DMS114 treated with DMSO at 0.1 percent for 48 hours (cell line): Measurements from ENCODE around the gene RFC4.
"Not testable (repeated sequence)": the region's sequence is repeated elsewhere in the genome, so short reads cannot be mapped to it uniquely, and the experiment has no call there.

Experiments
- DNase-seq: peaks from one replicate; lab custom pipeline; 2025; ENCODE audit not compliant: unreplicated experiment; lab: John Stamatoyannopoulos, UW

RFC4 gene

DNA sequence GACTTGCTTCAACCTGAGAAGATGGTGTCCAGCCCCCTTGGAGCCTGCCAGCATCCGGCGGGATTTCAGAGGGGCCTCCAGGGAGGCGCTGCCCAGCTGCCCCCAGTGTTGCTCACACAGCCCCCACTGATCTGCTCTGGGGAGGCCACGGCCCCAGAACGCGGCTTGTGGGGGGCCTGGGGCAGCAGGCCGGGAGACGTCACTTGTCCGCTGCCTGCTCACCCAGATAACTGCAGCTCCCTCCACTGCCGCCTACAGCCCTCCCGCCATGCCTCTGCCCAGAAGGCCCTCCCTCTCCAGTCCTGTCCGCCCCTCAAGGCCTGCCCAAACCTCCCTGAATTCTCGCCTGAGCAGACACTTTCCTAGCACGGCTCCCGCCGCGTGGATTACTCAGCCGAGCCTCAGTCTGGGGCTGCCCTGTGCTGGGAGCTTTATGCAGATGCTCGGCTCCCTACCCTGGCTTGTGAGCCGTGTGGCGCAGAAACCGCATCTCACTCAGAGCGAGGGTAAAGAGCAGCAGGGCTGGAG is 19.1 kb upstream of the RFC4 start:
- DNase-seq = no peak

- DNase-seq = no peak
Observed at GRCh38 chr3:186824430-186825139, 18.3 kb upstream of the RFC4 start.

DNA sequence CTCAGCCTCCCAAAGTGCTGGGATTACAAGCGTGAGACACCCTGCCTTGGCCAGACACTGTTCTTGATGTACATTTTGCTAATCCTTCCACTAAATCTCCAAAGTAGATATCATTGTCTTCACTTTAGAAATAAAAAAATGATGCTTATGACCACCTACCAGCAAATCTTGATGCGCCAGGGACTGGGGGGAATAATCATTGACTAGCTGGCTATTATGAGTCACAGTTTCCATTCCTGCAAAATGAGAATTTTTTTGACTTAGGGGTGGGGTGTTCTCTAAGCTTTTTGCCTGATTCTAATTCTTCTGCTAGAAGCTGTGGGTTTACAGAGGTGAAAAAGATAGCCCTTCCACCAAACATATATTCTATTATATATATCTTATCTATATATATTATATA is 17.1 kb upstream of the RFC4 start:
- DNase-seq = no peak

- not testable (repeated sequence) for DNase-seq
Observed at GRCh38 chr3:186822388-186822759, 16.1 kb upstream of the RFC4 start.

DNA sequence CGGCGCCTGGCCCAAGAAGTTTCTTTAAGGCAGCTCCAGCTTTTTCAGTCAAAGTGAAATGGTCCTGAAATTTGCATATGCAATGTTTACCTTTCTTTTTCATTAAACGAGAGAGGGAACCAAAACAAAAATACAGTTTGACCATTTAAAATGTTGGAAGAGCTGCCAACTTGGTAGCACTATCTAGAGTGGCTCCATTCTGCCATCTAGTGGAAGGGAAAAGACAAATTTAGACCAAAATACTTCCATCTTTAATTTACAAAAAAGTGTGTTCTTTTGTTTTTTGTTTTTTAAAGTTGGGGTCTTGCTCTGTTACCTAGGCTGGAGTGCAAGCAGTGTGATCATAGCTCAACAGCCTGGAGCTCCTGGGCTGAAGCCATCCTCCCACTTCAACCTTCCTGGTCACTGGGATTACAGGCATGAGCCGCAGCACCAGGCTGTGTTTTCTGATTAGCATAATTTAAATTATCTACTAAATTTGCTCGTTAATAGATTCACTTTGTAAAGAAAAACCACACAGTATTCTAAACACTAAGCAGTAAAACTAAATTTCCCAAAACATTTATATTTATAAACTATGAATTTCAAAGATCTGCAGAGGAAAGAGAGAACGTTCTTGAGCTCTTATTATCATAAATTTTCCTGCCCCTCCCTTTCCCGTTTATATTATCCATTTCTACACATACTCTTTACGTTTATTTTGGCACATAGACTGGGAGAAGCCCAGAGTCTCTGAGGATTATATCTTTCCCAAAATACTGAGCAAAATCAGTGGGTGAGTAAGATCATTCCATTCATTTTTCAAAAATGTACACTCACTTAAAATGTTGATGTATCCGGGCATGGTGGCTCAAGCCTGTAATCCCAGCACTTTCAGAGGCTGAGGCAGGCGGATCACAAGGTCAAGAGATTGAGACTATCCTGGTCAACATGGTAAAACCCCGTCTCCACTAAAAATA is 15.4 kb upstream of the RFC4 start:
- peak; percentile 35 for DNase-seq

- no peak for DNase-seq
Observed at GRCh38 chr3:186818956-186819355, 12.7 kb upstream of the RFC4 start.

GRCh38 chr3:186818516-186818915 is 12.2 kb upstream of the RFC4 start:
- DNase-seq = no peak

DNA sequence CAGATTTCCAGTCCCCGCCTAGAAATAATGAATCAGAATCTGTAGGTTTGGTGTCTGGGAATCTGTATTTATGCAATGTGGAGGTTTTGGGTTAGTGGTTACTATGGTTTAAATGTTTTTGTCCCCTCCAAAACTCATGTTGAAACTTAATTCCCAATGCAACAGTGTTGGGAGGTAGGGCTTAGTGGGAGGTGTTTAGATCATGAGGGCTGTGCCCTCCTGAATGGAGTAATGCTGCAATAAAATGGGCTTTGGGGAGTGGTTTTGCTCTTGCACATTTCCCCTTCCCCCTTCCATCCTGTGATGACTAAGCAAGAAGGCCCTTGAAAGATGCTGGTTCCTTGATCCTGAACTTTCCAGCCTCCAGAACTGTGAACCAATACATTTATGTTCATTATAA is 9.2 kb upstream of the RFC4 start:
- DNase-seq = no peak

GRCh38 chr3:186814100-186814499 is 7.8 kb upstream of the RFC4 start:
- DNase-seq = no peak

- DNase-seq = not testable (repeated sequence)
Observed at GRCh38 chr3:186811313-186811712, 5.0 kb upstream of the RFC4 start.

- DNase-seq = no peak
Observed at GRCh38 chr3:186810336-186810996, 4.2 kb upstream of the RFC4 start.

DNA sequence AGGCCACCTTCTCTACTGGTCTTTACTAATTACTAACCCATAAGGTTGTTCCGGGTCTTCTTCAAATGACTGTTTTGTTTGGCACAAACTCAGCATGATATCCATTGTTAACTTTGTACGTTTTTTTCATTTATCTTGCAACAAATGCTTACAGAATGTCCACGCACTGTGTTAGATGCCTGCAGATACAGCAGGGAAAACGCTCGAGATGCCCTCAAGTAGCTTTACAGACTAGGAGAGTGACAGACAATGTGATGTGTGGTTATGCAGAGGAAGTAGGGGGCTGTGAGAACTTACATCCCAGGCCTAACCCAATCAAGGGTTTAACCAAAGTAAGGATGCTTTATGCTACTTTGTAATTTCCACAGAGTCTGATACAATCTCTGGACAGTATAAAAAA is 949 bp upstream of the RFC4 start:
- no peak for DNase-seq

GRCh38 chr3:186803447-186803846 is 2.8 kb downstream of the RFC4 start:
- not testable (repeated sequence) for DNase-seq

DNA sequence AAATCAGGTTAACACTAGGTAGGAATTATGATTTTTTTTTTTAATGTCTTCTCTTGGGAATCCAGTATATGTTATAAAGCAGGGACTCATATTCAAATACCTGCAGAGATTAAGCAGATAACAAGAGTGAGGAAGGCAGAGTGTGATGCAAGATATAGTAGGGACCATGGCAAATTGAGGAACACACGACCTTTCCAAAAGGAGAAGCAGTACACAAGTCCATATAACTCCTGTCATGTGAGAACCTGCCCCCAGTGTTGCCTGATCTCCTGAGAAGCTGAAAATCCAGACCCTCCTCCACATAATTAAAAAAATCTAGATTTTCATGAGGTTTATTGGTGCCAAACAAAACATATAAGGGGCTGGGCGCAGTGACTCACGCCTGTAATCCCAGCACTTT is 3.6 kb downstream of the RFC4 start:
- no peak for DNase-seq

GRCh38 chr3:186800285-186800684 is 6.0 kb downstream of the RFC4 start:
- DNase-seq = no peak

DNA sequence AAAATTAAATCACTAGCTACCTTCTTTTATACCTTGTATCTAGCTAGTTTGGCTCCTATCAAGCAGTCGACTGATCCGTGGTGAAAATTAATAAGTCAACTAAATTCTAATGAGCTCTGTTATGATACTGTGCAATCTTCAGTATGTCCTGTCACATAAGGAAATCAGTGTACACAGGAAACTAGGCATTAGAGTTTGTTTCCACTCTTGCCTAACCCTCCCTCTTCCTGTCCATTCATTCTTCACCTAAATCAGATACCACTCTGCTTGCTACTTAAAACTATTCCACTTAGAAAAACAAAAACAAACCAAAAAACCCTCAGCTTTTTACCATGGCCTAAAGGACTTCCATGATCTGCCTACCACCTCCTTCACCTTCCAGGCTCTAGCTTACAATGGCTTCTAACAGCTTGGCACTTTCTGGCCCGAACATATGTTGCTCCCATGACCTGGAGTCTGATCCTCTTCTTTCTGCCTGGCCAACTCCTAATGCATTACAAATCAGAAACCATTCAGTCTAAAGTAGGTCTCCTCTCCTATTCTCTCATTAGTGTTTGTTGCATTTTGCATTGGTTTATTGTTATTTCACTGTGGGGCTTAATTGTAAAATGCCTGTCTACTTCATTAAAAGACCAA is 7.9 kb downstream of the RFC4 start:
- DNase-seq = no peak

- DNase-seq = peak; percentile 80
Observed at GRCh38 chr3:186790261-186790981, 15.9 kb downstream of the RFC4 start.

- peak; percentile 65 for DNase-seq
Observed at GRCh38 chr3:186789554-186790260, 16.6 kb downstream of the RFC4 start.

- DNase-seq = peak; percentile 36
Observed at GRCh38 chr3:186788482-186789370, 17.6 kb downstream of the RFC4 start.
